ENCODE data around the gene ASPHD1.
"Not testable (repeated sequence)": the region's sequence is repeated elsewhere in the genome, so short reads cannot be mapped to it uniquely, and the experiment has no call there.

ASPHD1 gene

DNA sequence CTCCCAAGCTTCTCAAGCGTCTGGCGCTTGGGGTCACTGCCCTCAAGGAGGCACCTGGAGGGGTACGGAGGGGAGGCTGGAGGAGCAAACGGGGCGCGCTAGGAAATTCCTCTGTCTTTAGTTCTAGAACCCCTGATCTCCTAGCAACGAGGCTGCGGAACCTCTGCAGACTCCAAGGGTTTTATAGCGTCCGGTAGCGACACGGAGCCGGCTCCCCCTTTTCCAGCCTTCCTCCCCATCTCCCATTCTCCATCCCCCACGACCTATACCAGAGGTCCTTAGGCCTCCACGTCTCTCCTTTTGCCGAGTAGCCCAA, 36.7 kb upstream of the ASPHD1 start:
- Histone ChIP-seq H3K27me3 (ENCODE audit: low read depth, low read length) (no peaks in the 10 kb centered on the region), H3K4me3 (ENCODE audit: low read depth in 1 of 2, low read length in 2 of 2) (peak overlapping the region in 1 of 2 donors; percentile 97), H3K9me3 (ENCODE audit: control insufficient read depth in 1 of 2, low read length in 2 of 2) (no peaks in the 10 kb centered on the region), H3K36me3 (ENCODE audit: control insufficient read depth in 1 of 2, insufficient read depth in 2 of 2, low read length in 2 of 2) (peaks cover 16 to 26% of the 10 kb centered on the region in 2 donors), H3K4me1 (ENCODE audit: control insufficient read depth in 1 of 2, insufficient read depth in 2 of 2, low read length in 2 of 2) (peaks cover 5 to 23% of the 10 kb centered on the region in 2 donors), H3K27ac (ENCODE audit: low read length) (peak overlapping the region; percentile 97)

DNA sequence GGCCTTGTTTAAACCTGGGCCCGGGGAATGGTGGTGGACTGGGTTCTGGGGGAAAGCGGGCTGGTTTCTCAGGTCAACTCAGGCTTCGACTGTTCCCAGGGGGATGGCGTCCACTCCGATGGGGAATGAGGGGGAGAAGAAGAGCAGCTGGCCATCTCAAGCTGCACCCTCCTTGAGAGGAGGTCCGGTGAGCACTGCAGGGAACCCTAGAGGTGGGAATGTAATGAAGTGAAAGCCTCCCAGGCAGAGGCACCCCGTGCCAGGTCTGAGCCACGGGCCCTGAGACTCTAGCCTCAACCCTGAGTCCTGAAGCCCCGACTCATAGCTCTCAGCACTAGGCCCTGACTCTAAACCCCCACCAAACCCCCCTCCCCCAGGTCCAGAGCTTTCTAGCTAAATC, 36.1 kb upstream of the ASPHD1 start:
- no peak overlapping the region for H3K27ac ChIP-seq (ENCODE audit: low read length)
- peaks cover 5 to 23% of the 10 kb centered on the region in 2 donors for H3K4me1 ChIP-seq (ENCODE audit: control insufficient read depth in 1 of 2, insufficient read depth in 2 of 2, low read length in 2 of 2)
- H3K9me3 ChIP-seq (ENCODE audit: control insufficient read depth in 1 of 2, low read length in 2 of 2), result no peaks in the 10 kb centered on the region
- H3K36me3 ChIP-seq (ENCODE audit: control insufficient read depth in 1 of 2, insufficient read depth in 2 of 2, low read length in 2 of 2), result peaks cover 12 to 21% of the 10 kb centered on the region in 2 donors
- no peak overlapping the region for H3K4me3 ChIP-seq (ENCODE audit: low read depth in 1 of 2, low read length in 2 of 2)
- no peaks in the 10 kb centered on the region for H3K27me3 ChIP-seq (ENCODE audit: low read depth, low read length)

DNA sequence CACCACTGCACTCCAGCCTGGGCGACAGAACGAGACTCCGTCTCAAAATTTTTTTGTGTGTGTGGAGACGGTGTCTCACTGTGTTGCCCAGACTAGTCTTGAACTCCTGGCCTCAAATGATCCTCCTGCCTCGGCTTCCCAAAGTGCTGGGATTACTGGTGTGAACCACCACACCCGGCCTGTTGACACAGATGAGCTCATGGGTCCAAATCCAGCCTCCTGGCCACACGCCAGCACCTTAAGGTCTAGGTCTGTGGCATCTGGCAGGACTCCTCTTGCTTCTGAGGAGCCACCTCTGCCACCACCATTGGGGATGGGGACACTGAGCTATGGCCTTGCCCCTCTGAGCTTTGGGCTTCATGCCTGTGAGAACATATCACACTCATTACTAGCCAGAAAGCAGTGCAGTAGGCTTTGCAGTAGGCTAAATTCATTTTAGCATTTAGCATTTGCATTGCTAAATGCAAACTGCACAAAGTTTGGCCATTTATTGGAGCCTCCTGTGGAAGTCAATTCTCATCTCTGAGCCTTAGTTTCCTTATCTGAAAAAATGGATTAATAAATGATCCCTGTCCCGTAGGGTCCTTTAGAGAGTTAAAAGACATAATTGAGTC, 31.8 kb upstream of the ASPHD1 start:
- Histone ChIP-seq H3K36me3 (ENCODE audit: control insufficient read depth in 1 of 2, insufficient read depth in 2 of 2, low read length in 2 of 2) (no peaks in the 10 kb centered on the region), H3K4me3 (ENCODE audit: low read depth in 1 of 2, low read length in 2 of 2) (no peak overlapping the region), H3K9me3 (ENCODE audit: control insufficient read depth in 1 of 2, low read length in 2 of 2) (no peaks in the 10 kb centered on the region), H3K27me3 (ENCODE audit: low read depth, low read length) (no peaks in the 10 kb centered on the region), H3K27ac (ENCODE audit: low read length) (no peak overlapping the region), H3K4me1 (ENCODE audit: control insufficient read depth in 1 of 2, insufficient read depth in 2 of 2, low read length in 2 of 2) (peaks cover 0 to 4% of the 10 kb centered on the region in 2 donors)

DNA sequence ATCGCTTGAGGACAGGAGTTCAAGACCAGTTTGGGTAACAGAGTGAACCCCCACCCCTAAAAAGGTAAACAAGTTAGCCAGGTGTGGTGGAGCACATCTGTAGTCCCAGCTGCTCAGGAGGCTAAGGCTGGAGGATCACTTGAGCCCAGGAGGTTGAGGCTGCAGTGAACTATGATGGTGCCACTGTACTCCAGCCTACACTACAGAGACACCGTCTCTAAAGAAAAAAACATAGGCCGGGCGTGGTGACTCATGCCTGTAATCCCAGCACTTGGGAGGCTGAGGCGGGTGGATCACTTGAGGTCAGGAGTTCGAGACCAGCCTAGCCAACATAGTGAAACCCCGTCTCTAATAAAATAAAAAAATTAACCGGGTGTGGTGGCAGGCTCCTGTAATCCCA, 31.2 kb upstream of the ASPHD1 start:
- not testable (repeated sequence) for H3K27me3 ChIP-seq (ENCODE audit: low read depth, low read length); H3K27ac ChIP-seq (ENCODE audit: low read length); H3K4me1 ChIP-seq (ENCODE audit: control insufficient read depth in 1 of 2, insufficient read depth in 2 of 2, low read length in 2 of 2); H3K4me3 ChIP-seq (ENCODE audit: low read depth in 1 of 2, low read length in 2 of 2); H3K9me3 ChIP-seq (ENCODE audit: control insufficient read depth in 1 of 2, low read length in 2 of 2); H3K36me3 ChIP-seq (ENCODE audit: control insufficient read depth in 1 of 2, insufficient read depth in 2 of 2, low read length in 2 of 2)

DNA sequence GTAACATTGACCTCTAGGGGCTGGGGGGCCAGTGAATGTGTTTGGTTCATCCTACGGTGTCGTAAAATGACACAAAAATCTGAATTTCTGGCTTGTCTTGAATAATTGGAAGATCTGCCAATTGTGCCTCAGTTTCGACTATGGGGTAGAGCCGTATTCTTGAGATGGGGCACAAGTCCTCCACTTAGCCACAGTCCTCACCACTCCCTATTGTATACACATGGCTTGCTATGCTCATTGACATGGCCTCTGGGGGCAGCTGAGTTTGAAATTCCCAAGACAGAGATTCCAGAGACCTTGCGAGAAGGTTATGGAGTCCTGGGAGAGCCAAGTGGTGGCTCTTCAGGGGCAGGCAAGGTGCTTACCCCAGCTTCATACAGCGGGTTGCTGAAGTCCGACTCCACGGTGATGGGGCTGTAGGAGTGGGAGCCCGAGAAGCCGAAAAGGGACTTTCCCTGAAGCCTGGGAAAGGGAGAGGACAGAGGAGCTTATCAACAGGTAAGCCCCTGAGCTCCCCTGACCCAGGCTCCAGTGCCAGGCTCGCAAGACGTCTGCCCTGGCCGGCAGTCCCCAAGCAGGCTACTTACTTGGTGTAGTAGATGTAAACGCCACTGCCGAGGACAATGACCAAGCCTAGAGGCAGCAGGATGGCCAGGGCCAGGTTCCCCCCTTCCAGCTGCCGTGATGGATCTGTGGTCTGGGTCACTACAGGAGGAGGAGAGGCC, 28.3 kb upstream of the ASPHD1 start:
- Histone ChIP-seq H3K4me1 (ENCODE audit: control insufficient read depth in 1 of 2, insufficient read depth in 2 of 2, low read length in 2 of 2) (peaks cover 0 to 5% of the 10 kb centered on the region in 2 donors), H3K9me3 (ENCODE audit: control insufficient read depth in 1 of 2, low read length in 2 of 2) (peaks cover 0 to 3% of the 10 kb centered on the region in 2 donors), H3K27ac (ENCODE audit: low read length) (no peak overlapping the region), H3K27me3 (ENCODE audit: low read depth, low read length) (peaks cover 15% of the 10 kb centered on the region), H3K36me3 (ENCODE audit: control insufficient read depth in 1 of 2, insufficient read depth in 2 of 2, low read length in 2 of 2) (no peaks in the 10 kb centered on the region), H3K4me3 (ENCODE audit: low read depth in 1 of 2, low read length in 2 of 2) (no peak overlapping the region)

DNA sequence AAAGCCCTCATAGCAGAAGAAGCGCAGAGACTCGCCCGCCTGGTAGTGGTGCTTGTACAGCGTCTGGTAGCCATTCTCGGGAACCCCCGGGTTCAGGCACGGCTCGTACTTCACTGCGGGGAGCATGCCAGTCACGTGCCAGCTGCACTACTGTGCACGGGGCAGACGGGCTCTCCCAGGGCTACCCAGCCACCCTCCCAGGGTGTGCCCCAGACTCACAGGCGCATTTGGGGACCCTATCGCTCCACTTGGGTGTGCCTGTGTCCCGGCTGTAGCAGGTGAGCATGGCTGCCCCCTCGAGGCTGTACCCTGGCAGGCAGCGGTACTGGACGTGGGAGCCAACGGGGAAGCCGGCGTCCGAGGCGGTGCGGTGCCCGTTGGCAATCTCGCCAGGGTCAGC, 27.0 kb upstream of the ASPHD1 start:
- H3K27ac ChIP-seq (ENCODE audit: low read length), result no peak overlapping the region

DNA sequence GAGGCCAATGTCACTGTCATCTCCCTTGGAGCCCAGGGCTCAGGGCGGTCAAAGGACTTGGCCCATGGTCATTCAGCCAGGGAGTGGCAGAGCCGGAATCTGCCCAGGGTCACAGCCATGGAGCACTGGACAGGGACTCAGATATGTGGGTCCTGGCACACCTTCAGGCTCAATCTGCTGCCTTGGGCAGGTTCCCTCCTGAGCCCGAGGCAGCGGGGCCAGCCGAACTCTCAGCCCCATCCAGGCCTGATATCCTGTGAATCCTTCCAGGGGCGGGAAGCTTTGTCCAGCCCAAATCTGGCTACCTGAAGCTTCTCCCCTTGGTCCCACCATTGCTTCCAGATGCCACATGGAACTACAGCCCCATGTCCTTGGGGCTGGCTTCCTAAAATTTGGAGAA, 25.1 kb upstream of the ASPHD1 start:
- Histone ChIP-seq H3K27ac (ENCODE audit: low read length) (no peak overlapping the region), H3K36me3 (ENCODE audit: control insufficient read depth in 1 of 2, insufficient read depth in 2 of 2, low read length in 2 of 2) (no peaks in the 10 kb centered on the region), H3K27me3 (ENCODE audit: low read depth, low read length) (peaks cover 25% of the 10 kb centered on the region), H3K4me1 (ENCODE audit: control insufficient read depth in 1 of 2, insufficient read depth in 2 of 2, low read length in 2 of 2) (peaks cover 0 to 5% of the 10 kb centered on the region in 2 donors), H3K9me3 (ENCODE audit: control insufficient read depth in 1 of 2, low read length in 2 of 2) (peaks cover 0 to 3% of the 10 kb centered on the region in 2 donors), H3K4me3 (ENCODE audit: low read depth in 1 of 2, low read length in 2 of 2) (no peak overlapping the region)

More for the DNA sequence above, 27.0 kb upstream of the ASPHD1 start:
- H3K9me3 ChIP-seq (ENCODE audit: control insufficient read depth in 1 of 2, low read length in 2 of 2), result peaks cover 0 to 3% of the 10 kb centered on the region in 2 donors
- no peaks in the 10 kb centered on the region for H3K36me3 ChIP-seq (ENCODE audit: control insufficient read depth in 1 of 2, insufficient read depth in 2 of 2, low read length in 2 of 2)
- H3K4me1 ChIP-seq (ENCODE audit: control insufficient read depth in 1 of 2, insufficient read depth in 2 of 2, low read length in 2 of 2), result peaks cover 0 to 5% of the 10 kb centered on the region in 2 donors
- peaks cover 25% of the 10 kb centered on the region for H3K27me3 ChIP-seq (ENCODE audit: low read depth, low read length)
- H3K4me3 ChIP-seq (ENCODE audit: low read depth in 1 of 2, low read length in 2 of 2), result no peak overlapping the region

DNA sequence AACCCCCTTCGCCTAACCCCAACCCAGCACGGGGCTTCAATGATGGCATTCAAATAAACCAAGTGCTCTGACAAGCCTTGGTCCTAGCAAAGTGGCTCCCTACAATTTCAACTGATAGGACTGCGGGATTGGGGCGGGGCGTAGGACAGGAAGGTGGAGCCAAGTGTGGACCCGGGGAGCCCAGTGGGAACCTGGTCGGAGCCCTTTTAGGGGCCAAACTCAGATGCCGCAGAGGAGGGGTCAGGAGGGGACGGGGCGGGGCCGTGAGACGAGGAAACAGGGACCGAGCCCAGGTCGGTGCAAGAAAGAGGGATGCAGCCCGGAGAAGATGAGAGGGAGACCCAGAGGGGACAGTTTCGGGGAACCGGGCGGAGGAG, 24.1 kb upstream of the ASPHD1 start:
- no peak overlapping the region for H3K27ac ChIP-seq (ENCODE audit: low read length)
- H3K36me3 ChIP-seq (ENCODE audit: control insufficient read depth in 1 of 2, insufficient read depth in 2 of 2, low read length in 2 of 2), result no peaks in the 10 kb centered on the region
- peaks cover 0 to 3% of the 10 kb centered on the region in 2 donors for H3K9me3 ChIP-seq (ENCODE audit: control insufficient read depth in 1 of 2, low read length in 2 of 2)
- H3K4me1 ChIP-seq (ENCODE audit: control insufficient read depth in 1 of 2, insufficient read depth in 2 of 2, low read length in 2 of 2), result peaks cover 0 to 5% of the 10 kb centered on the region in 2 donors
- H3K4me3 ChIP-seq (ENCODE audit: low read depth in 1 of 2, low read length in 2 of 2), result peak overlapping the region in 1 of 2 donors; percentile 48
- H3K27me3 ChIP-seq (ENCODE audit: low read depth, low read length), result peaks cover 25% of the 10 kb centered on the region

DNA sequence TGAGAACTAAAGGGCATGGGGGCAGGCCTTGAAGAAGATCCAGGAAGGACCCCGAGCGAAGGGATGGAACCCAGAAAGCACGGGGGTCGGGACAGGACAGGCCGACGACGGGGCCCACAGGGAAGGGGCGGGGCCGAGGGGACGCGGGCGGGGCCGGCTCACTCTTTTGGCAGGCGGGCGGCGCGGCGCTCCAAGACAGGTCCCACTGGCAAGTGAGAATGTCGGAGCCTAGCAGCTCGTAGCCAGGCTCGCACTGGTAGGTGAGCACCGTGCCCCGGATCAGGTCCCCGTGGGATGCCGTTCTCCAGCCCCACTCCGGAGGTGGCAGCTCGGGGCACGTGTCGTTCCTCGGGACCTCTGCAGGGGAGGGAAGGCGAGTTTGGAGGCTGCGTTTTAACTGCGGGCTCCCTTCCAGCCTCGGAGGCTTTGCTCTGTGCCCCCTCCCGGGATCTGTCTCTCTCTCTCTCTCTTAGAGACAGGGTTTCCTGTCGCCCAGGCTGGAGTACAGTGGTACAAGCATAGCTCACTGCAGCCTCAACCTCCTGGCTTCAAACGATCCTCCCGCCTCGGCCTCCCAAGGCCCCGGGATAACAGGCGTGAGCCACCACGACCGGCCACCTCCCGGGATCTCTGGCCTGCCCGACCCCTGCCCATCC, 23.6 kb upstream of the ASPHD1 start:
- peaks cover 25% of the 10 kb centered on the region for H3K27me3 ChIP-seq (ENCODE audit: low read depth, low read length)
- no peak overlapping the region for H3K27ac ChIP-seq (ENCODE audit: low read length)
- H3K4me3 ChIP-seq (ENCODE audit: low read depth in 1 of 2, low read length in 2 of 2), result peak overlapping the region in 1 of 2 donors; percentile 48
- no peaks in the 10 kb centered on the region for H3K36me3 ChIP-seq (ENCODE audit: control insufficient read depth in 1 of 2, insufficient read depth in 2 of 2, low read length in 2 of 2)
- peaks cover 0 to 5% of the 10 kb centered on the region in 2 donors for H3K4me1 ChIP-seq (ENCODE audit: control insufficient read depth in 1 of 2, insufficient read depth in 2 of 2, low read length in 2 of 2)
- peaks cover 0 to 3% of the 10 kb centered on the region in 2 donors for H3K9me3 ChIP-seq (ENCODE audit: control insufficient read depth in 1 of 2, low read length in 2 of 2)

DNA sequence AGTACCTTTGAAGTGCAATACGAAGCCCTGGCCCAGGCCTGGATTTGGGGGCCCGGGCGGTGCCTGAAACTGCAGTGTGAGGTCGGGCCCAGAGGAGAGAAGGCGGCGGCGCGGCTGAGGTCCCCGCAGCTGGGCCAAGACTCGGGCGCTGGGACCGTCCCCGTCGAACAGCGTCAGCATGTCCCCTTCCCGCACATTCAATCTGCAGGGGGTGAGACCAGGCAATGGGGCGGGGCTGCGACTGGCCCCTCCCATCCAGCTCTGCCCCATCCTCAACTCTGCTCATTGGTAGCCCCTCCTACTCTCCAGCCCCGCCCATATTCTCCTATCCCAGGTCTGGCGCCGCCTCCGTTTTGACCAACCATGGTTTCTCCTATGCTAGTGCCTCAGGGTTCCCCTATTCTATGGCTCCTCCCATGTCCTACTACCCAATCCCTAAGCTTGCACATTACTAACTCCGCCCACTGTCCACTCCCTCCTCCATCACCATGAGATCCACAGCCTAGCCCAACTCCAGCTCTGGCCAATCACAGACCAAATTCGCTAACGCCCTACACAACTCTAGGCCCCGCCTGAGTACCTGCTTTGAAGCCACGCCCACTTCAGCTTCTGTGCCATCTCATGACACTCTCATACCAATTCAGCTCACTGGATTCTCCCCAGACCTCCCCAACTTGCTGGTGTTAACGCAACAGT, 22.9 kb upstream of the ASPHD1 start:
- no peak overlapping the region for H3K27ac ChIP-seq (ENCODE audit: low read length)
- H3K27me3 ChIP-seq (ENCODE audit: low read depth, low read length), result peaks cover 25% of the 10 kb centered on the region
- peak overlapping the region in 1 of 2 donors; percentile 48 for H3K4me3 ChIP-seq (ENCODE audit: low read depth in 1 of 2, low read length in 2 of 2)
- no peaks in the 10 kb centered on the region for H3K36me3 ChIP-seq (ENCODE audit: control insufficient read depth in 1 of 2, insufficient read depth in 2 of 2, low read length in 2 of 2)
- peaks cover 0 to 5% of the 10 kb centered on the region in 2 donors for H3K4me1 ChIP-seq (ENCODE audit: control insufficient read depth in 1 of 2, insufficient read depth in 2 of 2, low read length in 2 of 2)
- H3K9me3 ChIP-seq (ENCODE audit: control insufficient read depth in 1 of 2, low read length in 2 of 2), result peaks cover 0 to 3% of the 10 kb centered on the region in 2 donors

DNA sequence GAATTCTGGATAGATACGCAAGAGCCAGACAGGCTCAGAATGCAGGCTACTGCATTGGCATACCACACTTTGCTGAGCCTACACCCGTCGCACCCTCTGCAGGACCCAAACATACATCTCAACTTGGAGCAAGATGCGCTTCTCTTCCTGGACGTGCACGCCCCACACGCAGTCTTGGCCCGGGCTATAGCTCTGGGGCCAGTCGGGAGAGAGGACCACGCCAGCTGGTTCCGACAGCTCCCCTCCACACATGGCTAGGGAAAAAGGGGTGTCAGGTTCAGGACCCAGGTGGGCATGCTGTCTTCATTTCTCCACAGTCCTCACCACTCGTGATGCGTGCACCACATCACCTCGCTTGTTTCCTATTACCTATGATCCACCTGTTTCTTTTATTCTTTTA, 22.1 kb upstream of the ASPHD1 start:
- Histone ChIP-seq H3K9me3 (ENCODE audit: control insufficient read depth in 1 of 2, low read length in 2 of 2) (peaks cover 0 to 3% of the 10 kb centered on the region in 2 donors), H3K4me3 (ENCODE audit: low read depth in 1 of 2, low read length in 2 of 2) (no peak overlapping the region), H3K27me3 (ENCODE audit: low read depth, low read length) (peaks cover 25% of the 10 kb centered on the region), H3K4me1 (ENCODE audit: control insufficient read depth in 1 of 2, insufficient read depth in 2 of 2, low read length in 2 of 2) (peaks cover 0 to 5% of the 10 kb centered on the region in 2 donors), H3K36me3 (ENCODE audit: control insufficient read depth in 1 of 2, insufficient read depth in 2 of 2, low read length in 2 of 2) (no peaks in the 10 kb centered on the region), H3K27ac (ENCODE audit: low read length) (no peak overlapping the region)
